HG03175 (cell line): ENCODE data around the gene CXXC4.

Source experiments
- ATAC-seq: cut with Tn5 transposase; IDR thresholded peaks from one replicate; pipeline ENCODE4 v1.9.1; 2021; ENCODE audit warnings: mild to moderate bottlenecking, moderate library complexity; ENCODE audit not compliant: unreplicated experiment

Gene CXXC4

DNA sequence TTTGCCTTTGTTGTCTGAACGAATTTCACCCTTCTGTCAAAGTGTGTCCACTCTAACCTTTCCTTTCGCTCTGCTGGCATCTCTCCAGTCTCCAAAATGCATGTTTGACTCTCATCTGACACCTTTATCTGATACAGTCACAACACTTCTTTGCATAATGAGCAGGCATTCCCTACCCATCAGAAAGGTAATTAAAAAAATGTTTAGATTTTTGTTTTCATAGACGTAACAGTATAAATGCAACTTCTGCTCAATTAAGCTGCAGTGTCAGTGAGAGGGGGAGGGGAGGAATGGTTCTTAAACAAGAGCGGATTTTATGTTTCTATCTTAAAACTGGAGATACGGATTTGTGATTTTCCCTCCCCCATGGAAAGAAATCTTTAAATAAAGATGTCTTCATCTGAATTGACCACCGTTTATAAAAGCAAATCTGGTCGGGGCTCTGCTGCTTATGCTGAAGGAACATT, 70.2 kb downstream of the CXXC4 start:
- no peak for ATAC-seq

DNA sequence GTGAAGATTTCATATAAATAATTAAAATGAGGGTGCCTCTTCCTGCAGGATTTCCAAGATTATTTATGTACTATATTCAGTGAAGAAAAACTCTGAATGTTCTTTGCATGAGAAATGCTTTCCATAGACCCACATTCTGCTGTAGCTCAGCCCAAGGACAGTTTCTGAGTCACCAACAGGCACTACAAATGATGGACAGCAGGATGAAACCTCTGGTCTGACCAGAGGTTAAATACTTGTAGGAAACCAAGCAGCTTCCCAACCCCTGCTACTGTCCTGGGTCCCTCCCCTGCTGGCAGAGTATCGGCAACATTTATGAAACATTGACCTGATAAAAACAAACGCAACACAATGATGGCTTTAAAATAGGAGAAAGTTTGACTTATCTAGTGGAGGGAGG, 73.1 kb downstream of the CXXC4 start:
- no peak for ATAC-seq

DNA sequence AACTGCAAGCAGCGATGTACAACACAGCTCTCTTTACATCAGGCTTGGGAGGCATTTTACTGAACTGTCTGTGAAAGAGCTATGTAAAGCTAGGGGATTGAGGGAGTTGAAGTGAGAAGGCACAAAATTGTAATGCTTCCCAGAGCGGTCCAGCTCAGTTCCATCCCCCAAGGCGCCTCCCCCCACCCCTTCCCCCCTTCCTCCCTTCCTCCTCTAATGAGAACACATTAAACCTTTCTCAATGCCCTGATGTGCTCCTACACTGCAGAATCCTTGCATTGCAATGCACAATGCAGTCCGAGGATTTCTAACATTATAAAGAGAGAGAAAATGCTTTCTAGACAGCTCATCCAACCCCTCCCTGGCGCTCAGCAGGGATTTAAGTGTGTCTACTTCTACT, 73.9 kb downstream of the CXXC4 start:
- no peak for ATAC-seq
